ENCODE data around the gene TTLL11.

Gene TTLL11

GRCh38 chr9:121968056-121968455 lies 125.1 kb downstream of the TTLL11 start:
- no peak for DNase-seq (ENCODE audit: low spot score)

DNA sequence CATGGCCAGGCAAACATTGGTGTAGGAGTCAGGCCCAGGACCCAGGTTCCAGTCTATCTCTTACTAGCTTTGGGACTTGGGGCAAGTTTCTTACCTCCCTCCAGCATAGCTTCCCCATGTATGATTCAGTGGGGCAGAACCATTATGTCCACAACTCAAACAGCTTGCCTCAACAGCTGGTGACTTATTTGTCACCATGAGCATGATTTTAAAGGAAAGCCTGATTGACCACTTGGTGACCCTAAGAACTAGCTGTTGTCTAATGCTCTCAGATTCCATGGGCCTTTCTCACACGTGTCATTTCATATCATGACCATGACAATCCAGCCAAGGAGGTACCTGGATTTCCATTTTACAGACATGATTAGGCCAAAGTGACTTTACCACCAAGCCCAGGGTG lies 126.4 kb downstream of the TTLL11 start:
- no peak for DNase-seq (ENCODE audit: low spot score)

DNA sequence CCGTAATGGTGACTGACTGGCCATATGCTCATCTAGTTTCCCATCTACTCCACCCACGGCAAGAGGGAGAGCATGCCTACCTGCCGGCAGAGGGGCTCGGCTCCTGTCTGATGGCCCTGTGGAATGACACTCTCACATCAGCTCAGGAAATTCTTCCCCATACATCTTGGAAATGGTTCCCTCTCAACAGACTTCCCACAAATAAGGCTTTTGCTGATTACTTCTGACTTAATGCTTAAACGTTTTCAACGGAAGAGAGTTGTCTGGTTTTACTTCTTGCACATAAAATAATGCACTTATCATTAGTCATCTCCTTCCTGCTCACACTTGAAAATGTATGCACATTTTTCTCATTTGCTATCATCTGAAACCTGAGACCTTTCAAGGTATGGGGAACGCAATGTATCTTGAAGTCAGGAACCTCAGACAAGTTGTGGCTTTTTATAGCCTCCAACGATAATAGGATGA lies 129.5 kb downstream of the TTLL11 start:
- DNase-seq (ENCODE audit: low spot score), result no peak

- DNase-seq (ENCODE audit: low spot score), result no peak
These were observed 130.7 kb downstream of the TTLL11 start for GRCh38 chr9:121962421-121962820.

GRCh38 chr9:121960665-121961064 lies 132.4 kb downstream of the TTLL11 start:
- DNase-seq (ENCODE audit: low spot score), result no peak

- DNase-seq (ENCODE audit: low spot score), result no peak
These were observed 134.6 kb downstream of the TTLL11 start for GRCh38 chr9:121958530-121958929.

DNA sequence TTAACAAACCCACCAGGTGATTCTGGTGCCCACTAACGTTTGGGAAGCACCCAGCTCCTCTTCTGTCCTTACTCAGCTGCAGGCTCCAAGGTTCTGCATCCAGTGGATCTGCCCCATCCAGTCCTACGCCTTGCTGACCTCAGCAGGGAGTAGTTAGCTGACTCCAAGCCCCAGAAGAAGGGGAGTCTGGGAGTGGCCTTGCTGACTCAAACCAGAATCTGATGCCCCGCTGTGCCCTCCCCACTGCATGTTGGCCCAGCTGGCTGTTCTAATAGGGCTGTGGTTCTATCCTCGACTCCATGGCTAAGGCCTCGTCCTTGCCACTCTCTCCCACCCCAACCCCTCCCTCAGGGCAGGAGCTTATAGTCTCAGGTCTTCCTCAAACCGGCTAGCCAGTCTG lies 136.3 kb downstream of the TTLL11 start:
- DNase-seq (ENCODE audit: low spot score), result no peak

DNA sequence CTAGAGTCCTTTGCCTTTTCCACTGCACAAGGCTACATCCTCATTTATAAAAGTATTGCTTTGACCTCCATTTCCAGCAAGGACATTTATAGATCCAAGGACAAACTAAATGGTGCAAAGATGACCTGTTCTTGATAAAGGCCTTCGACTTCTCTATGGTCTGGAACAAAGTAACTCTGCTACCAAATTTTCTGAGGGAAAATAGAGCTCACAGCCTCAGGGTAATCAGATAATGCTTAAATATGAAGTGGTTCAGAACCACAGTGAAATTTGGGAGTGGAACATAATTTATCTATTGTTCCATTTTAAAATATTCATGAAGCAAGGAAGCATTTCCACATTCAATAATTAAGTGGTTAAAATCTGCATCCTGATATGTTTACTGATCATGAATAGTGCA lies 137.5 kb downstream of the TTLL11 start:
- no peak for DNase-seq (ENCODE audit: low spot score)

DNA sequence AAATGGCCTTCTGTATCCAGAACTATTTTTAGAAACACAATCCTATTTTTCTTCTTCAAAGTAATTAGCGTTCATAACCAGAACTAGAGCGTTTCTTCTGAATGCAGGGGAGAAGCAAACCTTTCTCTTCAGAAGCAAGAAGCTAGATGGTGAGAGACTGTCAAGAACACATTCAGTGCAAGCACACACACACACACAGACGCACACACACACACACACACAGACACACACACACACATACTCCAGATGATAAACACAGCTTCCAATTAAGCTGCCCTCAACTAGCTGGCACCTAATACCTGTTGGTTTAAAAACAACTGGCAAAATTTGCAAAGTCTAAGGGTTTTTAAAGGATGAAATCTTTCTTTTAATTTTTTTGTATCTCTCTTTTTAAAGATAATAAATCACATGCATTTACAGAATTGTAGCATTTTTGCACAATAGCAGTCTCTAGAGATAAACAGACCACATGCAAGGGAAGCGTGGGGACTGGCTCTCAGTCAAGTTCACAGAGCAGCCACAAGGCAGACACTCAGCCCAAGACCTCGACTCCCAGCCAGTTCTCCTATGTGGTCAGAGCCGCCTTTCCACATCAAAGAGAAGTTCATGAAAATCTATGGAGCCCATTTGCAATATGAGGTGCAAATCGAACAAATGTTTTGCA lies 138.5 kb downstream of the TTLL11 start:
- peak; percentile 52 for DNase-seq (ENCODE audit: low spot score)

DNA sequence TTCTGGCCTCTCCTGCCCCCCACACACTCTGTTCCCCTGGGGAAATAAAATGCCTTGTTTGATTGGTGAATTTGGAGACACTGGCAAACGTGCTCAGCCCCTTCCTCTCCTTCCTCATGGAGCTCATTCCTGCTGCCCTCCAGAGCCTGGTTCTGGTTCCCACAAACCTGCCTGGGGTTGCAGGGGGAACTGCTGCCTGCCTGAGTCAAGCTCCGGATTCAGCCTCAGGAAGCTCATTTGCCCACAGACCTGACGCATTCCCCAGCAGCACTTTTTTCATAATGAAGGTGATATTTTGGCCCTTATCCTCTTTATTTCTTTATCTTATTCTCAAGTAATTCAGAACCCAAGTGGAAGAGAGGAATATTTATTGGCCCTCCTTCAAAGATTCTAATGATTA lies 140.5 kb downstream of the TTLL11 start:
- no peak for DNase-seq (ENCODE audit: low spot score)

DNA sequence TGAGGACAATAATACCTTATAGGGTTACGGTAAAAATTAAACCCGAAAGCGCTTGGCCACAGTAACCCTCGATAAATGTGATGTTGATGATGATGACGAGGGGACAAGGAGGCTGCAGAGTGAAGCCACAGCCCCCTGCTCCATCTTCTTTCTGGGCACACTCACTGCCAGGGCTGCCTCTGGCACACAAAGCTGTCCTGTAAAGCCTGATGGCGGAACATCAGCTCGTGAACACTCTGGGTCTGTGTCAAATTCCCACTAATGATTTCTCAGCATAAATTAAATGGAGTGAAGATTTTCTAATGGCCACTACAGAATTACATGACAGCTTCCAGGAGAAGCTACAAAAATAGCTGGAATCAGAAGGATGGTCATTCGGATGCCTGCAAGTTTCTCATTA lies 142.2 kb downstream of the TTLL11 start:
- no peak for DNase-seq (ENCODE audit: low spot score)

- DNase-seq (ENCODE audit: low spot score), result no peak
These were observed 142.7 kb downstream of the TTLL11 start for GRCh38 chr9:121950441-121950840.

DNA sequence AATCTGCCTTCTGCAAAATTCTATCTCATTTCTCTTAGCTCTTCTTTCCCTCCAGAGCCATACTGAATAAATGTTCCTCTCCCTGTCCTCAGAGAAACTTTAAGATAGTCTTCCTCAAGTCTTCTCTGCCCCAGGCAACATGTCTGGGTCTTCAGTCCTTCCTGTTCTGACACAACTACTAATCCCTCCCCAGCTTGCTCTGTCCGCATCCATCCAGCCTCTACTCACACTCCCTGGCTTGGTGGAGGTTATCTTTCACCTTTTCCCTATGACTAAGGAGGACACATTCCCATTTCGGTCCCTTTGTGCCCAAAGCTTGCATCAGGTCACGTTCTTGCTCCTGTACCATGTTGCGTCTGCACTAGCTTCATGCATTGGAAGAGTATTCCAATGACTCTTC lies 143.3 kb downstream of the TTLL11 start:
- DNase-seq (ENCODE audit: low spot score), result no peak

- no peak for DNase-seq (ENCODE audit: low spot score)
These were observed 143.7 kb downstream of the TTLL11 start for GRCh38 chr9:121949364-121949763.

DNA sequence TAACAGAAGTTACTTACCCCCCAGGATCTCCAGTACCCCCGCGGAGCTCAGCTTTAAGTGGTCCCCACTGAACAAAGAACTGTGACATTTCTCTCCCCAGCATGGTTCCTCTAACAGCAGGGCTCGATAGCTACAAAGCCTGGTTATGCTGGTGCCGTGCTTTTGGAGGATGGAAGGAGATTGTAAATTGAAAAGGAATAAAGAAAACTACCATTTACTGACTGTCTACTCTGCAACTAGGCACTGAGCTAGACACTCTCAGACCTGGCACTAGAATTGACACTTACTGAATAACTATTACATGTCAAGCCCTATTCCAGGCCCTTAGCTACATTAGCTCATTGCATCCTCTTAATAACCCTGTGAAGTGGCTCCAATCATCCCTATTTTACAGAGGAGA lies 145.3 kb downstream of the TTLL11 start:
- DNase-seq (ENCODE audit: low spot score), result no peak

DNA sequence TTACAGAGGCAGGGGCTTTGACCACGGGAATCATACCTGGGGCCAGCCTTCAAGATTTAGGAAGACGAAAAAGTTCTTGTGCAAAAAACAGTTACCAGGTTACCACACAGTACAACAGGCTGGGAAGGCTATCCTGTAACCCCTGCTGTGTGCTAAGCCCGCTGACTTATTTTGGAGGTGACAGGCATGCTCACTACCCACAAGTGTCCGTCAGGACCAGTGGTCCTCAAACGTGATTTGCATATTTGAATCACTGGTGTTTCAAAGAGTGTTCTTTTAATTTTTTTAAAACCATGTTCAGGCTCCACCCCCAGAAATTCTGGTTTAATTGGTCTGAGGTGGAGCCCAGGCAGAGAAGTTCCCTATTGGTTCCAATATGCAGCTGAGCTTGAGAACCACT lies 146.6 kb downstream of the TTLL11 start:
- no peak for DNase-seq (ENCODE audit: low spot score)

- no peak for DNase-seq (ENCODE audit: low spot score)
These were observed 147.3 kb downstream of the TTLL11 start for GRCh38 chr9:121945849-121946248.

DNA sequence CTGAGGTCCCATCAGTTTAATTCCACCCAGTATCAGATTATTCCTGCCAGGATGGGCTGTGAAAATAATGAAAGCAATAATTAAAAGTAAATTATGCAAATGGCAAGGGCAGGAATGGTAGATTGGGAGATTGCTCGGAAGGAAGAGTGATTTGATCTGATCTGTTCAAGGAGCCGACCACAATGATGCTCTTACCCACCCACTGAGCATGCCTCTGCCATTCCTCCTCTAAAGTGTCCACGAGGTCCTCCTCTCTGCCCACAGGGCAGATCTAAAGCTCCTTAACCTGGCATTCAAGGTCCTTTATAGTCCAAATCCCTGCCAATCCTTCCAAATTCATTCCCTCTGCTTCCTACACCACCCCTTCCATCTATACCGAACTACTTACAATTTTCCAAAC lies 147.8 kb downstream of the TTLL11 start:
- DNase-seq (ENCODE audit: low spot score), result no peak

DNA sequence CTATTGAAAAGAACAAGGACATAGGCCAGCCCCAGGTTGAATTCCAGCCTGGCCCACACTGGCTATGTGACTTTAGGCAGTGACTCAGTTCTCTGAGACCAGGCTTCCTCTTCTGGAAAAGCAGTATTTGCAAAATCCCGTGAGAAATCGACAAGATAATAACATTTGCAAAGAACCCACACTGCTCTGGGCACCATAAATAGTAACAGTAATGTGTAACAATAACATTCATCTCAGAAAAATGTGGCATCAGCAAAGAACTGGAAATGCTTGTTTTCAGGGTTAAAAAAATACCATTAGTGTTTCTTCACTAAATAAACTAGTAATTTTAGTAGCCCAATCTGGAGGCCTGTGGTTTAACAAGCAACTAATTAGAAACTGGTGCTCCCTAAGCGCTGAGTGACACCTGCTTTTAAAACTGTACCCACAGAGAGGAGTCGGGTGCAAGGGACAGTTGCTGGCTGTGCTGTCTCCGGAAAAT lies 148.4 kb downstream of the TTLL11 start:
- DNase-seq (ENCODE audit: low spot score), result no peak

DNA sequence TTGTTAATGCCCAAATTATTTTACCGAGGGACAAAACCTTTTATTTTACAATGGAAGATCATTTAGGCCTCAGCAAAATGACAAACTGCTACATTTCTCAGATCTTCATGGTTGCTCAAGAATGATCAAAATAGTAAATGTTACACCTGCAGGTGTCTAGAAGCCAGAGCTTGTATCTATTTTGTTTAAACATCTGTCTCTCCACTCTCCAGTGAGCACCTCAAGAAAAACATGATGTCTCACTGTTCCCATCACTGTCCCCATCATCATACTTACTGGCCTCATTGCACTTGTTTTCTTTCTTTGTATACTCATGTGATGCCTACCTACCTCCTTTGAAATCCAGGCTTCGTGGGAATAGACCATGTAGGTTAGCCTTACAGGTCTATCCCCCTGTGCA lies 149.6 kb downstream of the TTLL11 start:
- no peak for DNase-seq (ENCODE audit: low spot score)

DNA sequence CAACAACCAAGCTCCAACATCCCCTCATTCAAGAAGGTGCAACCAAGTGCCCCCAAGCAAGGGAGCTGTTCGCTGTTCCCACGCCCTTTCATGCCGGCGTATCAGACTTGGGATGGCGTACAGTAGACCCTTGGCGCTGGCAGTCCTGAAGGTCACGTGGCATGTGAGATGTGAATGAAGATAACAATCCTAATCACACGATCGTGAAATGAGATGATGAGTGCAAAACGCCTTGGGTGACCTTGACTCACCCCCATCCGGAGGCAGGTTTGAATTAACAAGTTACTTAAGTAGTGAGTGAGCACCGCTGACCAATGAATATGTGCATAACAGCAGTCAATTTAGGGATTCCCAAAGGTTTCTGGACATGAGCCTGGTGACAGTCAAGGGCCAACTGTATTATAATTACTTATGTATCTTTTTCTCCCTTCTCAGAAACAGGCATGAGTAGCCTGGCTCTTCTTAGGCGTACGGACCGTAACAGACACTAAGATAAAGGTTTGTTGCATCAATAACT lies 150.2 kb downstream of the TTLL11 start:
- DNase-seq (ENCODE audit: low spot score), result no peak

GRCh38 chr9:121942313-121942712 lies 150.8 kb downstream of the TTLL11 start:
- DNase-seq (ENCODE audit: low spot score), result no peak

- DNase-seq (ENCODE audit: low spot score), result no peak
These were observed 153.5 kb downstream of the TTLL11 start for GRCh38 chr9:121939643-121940042.

DNA sequence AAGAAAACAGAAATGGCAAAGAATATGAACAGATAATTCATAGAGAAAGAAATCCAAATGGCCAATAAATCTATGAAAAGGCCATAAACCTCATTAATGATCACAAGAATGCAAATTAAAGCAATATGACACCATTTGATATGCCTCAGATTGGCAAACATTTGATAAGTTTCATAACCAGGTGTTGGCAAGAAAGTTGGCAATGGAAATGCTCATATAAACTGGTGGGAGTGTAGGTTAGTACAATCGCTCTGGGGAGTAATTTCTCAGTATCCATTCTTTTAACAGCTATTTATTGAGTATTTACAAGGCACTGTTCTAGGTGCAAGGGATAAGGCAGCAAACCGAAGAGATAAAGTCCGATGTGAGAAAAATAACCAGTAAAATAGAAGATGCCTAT lies 154.5 kb downstream of the TTLL11 start:
- no peak for DNase-seq (ENCODE audit: low spot score)

Measured in globus pallidus (tissue), 1 donor.